ENCODE results near the gene KLHDC10. TPM values are rescaled to one million over a fixed set of nuclear protein-coding genes. Genes with fewer than 3 reads are reported as not detected.
"Not testable (repeated sequence)": the region's sequence is repeated elsewhere in the genome, so short reads cannot be mapped to it uniquely, and the experiment has no call there.

The KLHDC10 gene
- total and polyA plus RNA-seq, 2 experiments from 2014 or later: 7.2 to 29.0 TPM

DNA sequence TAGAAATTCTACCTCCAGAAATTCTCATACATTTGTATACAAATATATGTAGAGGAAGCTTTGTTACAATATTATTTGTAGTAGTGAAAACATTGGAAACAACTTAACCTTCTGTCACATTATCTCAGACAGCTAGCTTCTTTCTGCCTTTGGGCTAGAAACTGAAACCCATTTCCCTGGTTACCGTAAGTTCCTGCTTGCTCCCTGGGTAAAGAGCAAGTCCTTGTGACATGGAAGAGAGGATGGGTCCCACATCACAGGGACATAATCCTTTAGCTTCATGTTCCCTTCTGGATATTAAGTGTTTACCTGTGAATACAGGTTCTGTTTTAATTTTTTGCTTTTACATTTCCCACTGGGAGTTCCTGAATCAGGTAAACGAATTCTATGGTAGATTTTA is 41.8 kb downstream of the KLHDC10 start:
- Histone ChIP-seq H4K20me1 (ENCODE audit: insufficient read depth, poor library complexity, severe bottlenecking) (no peaks in the 10 kb centered on the region), H2AFZ (no peak overlapping the region), H3K9me2 (replicated peaks; ENCODE audit: insufficient read depth) (no peaks in the 10 kb centered on the region), H3K9me3 (ENCODE audit: low read depth) (no peaks in the 10 kb centered on the region), H3K36me3 (replicated peaks; ENCODE audit: insufficient read depth, low read depth) (no peaks in the 10 kb centered on the region), H3K27me3 (no peaks in the 10 kb centered on the region), H3K4me3 (no peak overlapping the region), H3K4me1 (ENCODE audit: insufficient read depth) (peaks cover 23% of the 10 kb centered on the region), H3K4me2 (no peak overlapping the region), H3K27ac (no peak overlapping the region), H3K79me2 (no peaks in the 10 kb centered on the region)
- no peak for DNase-seq (ENCODE audit: low spot score)
- 67% methylated on average over 2 of the region's 2 CpGs for WGBS (ENCODE audit: low lambda C conversion rate, missing lambda C conversion rate)
- TF ChIP-seq, protein P1, sequence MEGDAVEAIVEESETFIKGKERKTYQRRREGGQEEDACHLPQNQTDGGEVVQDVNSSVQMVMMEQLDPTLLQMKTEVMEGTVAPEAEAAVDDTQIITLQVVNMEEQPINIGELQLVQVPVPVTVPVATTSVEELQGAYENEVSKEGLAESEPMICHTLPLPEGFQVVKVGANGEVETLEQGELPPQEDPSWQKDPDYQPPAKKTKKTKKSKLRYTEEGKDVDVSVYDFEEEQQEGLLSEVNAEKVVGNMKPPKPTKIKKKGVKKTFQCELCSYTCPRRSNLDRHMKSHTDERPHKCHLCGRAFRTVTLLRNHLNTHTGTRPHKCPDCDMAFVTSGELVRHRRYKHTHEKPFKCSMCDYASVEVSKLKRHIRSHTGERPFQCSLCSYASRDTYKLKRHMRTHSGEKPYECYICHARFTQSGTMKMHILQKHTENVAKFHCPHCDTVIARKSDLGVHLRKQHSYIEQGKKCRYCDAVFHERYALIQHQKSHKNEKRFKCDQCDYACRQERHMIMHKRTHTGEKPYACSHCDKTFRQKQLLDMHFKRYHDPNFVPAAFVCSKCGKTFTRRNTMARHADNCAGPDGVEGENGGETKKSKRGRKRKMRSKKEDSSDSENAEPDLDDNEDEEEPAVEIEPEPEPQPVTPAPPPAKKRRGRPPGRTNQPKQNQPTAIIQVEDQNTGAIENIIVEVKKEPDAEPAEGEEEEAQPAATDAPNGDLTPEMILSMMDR (IDR thresholded peaks at IDR 0.05; ENCODE audit: poor library complexity): no peak
- TF ChIP-seq EZH2 (IDR thresholded peaks at IDR 0.05; ENCODE audit: borderline replicate concordance) (no peak), EZH2phosphoT487 (IDR thresholded peaks at IDR 0.05; ENCODE audit: low read depth, severe bottlenecking, unreplicated experiment) (no peak)

DNA sequence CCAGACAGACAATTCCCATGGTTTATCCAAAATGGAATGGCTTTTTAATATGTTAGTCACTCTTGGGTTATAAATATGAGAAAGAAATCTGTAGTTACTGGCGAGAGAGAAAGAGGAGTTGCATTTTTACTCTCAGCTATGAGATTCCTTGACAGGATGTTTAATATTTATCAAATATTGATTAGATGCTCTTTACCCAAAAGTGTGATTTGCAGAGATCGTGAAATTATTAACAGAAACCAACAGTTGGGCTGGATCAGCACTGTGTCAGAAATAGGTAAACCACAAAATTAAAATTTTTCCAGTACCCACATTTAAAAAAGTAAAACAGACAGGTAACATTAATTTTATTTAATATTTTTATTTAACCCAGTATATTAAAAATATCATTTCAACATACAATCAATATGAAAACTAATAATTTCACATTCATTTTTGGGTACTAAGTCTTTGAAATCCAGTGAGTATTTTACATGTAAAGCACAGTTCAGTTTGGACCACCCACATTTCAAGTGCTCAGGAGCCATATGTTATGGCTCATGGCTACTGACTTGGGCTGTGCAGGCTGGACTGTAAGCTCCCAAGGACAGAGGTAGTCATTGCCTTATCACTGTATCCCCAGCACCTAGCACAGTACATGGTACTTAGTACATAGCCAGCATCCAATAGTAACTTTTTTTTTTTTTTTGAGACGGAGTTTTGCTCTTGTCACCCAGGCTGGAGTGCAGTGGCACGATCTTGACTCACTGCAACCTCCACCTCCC is 42.5 kb downstream of the KLHDC10 start:
- TF ChIP-seq, protein P1 (IDR thresholded peaks at IDR 0.05; ENCODE audit: poor library complexity): no peak
- TF ChIP-seq EZH2phosphoT487 (IDR thresholded peaks at IDR 0.05; ENCODE audit: low read depth, severe bottlenecking, unreplicated experiment): no peak
- no peak for TF ChIP-seq EZH2 (IDR thresholded peaks at IDR 0.05; ENCODE audit: borderline replicate concordance)
- Histone ChIP-seq H3K4me3 (no peak overlapping the region), H3K4me1 (ENCODE audit: insufficient read depth) (peaks cover 23% of the 10 kb centered on the region), H2AFZ (no peak overlapping the region), H3K27me3 (no peaks in the 10 kb centered on the region), H4K20me1 (ENCODE audit: insufficient read depth, poor library complexity, severe bottlenecking) (no peaks in the 10 kb centered on the region), H3K9me3 (ENCODE audit: low read depth) (no peaks in the 10 kb centered on the region), H3K36me3 (replicated peaks; ENCODE audit: insufficient read depth, low read depth) (no peaks in the 10 kb centered on the region), H3K27ac (peak overlapping the region; percentile 35), H3K9me2 (replicated peaks; ENCODE audit: insufficient read depth) (no peaks in the 10 kb centered on the region), H3K79me2 (no peaks in the 10 kb centered on the region), H3K4me2 (no peak overlapping the region)
- WGBS (ENCODE audit: low lambda C conversion rate, missing lambda C conversion rate): 88% methylated on average over 4 of the region's 4 CpGs
- no peak for DNase-seq (ENCODE audit: low spot score)

DNA sequence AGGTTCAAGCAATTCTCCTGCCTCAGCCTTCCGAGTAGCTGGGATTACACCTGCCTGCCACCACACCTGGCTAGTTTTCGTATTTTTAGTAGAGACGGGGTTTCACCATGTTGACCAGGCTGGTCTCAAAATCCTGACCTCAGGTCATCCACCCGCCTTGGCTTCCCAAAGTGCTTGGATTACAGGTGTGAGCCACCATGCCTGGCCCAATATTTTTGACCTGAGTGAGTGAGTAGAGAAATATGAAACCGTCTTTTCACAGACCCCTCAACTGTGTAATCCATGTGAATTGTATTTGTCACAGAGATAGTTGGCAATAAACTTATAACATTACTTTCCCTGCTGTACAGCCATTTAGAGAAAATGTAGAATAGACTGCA is 43.1 kb downstream of the KLHDC10 start:
- H3K9me3 ChIP-seq (ENCODE audit: low read depth); H3K4me3 ChIP-seq; DNase-seq (ENCODE audit: low spot score); H3K79me2 ChIP-seq; H3K27me3 ChIP-seq; H3K9me2 ChIP-seq (replicated peaks; ENCODE audit: insufficient read depth); H2AFZ ChIP-seq; H4K20me1 ChIP-seq (ENCODE audit: insufficient read depth, poor library complexity, severe bottlenecking); H3K36me3 ChIP-seq (replicated peaks; ENCODE audit: insufficient read depth, low read depth): not testable (repeated sequence)
- Histone ChIP-seq H3K27ac (peak overlapping the region; percentile 35), H3K4me1 (ENCODE audit: insufficient read depth) (peaks cover 23% of the 10 kb centered on the region), H3K4me2 (peak overlapping the region; percentile 9)
- 91% methylated on average over 5 of the region's 5 CpGs for WGBS (ENCODE audit: low lambda C conversion rate, missing lambda C conversion rate)

DNA sequence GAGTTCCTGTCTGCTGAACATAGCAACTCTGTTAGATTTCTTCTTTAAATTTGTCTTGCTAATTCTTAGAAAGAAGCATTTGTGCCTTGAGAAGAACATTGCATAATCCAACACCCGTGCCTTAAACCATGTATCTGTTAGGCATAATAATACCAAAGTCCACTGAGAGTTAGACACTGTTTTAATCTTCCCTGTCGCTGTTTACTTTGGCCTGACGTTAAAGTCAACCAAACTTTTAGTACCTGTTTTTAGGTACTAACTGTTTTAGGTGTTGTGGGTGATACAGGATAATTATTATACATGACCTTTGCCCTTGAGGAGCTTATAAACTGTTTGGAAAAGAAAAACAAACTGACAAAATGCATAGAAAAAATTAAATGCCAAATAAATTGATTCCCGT is 43.6 kb downstream of the KLHDC10 start:
- Histone ChIP-seq H3K36me3 (replicated peaks; ENCODE audit: insufficient read depth, low read depth) (no peaks in the 10 kb centered on the region), H3K9me2 (replicated peaks; ENCODE audit: insufficient read depth) (no peaks in the 10 kb centered on the region), H3K4me3 (no peak overlapping the region), H3K4me1 (ENCODE audit: insufficient read depth) (peaks cover 23% of the 10 kb centered on the region), H3K4me2 (peak overlapping the region; percentile 30), H4K20me1 (ENCODE audit: insufficient read depth, poor library complexity, severe bottlenecking) (no peaks in the 10 kb centered on the region), H3K27ac (peak overlapping the region; percentile 35), H2AFZ (no peak overlapping the region), H3K27me3 (no peaks in the 10 kb centered on the region), H3K9me3 (ENCODE audit: low read depth) (no peaks in the 10 kb centered on the region), H3K79me2 (no peaks in the 10 kb centered on the region)
- WGBS (ENCODE audit: low lambda C conversion rate, missing lambda C conversion rate): 42% methylated on average over 4 of the region's 4 CpGs
- peak; percentile 40 for DNase-seq (ENCODE audit: low spot score)
- no peak for TF ChIP-seq EZH2phosphoT487 (IDR thresholded peaks at IDR 0.05; ENCODE audit: low read depth, severe bottlenecking, unreplicated experiment)
- TF ChIP-seq, protein P1 (IDR thresholded peaks at IDR 0.05; ENCODE audit: poor library complexity): no peak
- TF ChIP-seq EZH2 (IDR thresholded peaks at IDR 0.05; ENCODE audit: borderline replicate concordance): no peak
